ENCODE data around the gene B3GALT4. TPM values are rescaled to one million over a fixed set of nuclear protein-coding genes. Genes with fewer than 3 reads are reported as not detected.

Gene B3GALT4, protein sequence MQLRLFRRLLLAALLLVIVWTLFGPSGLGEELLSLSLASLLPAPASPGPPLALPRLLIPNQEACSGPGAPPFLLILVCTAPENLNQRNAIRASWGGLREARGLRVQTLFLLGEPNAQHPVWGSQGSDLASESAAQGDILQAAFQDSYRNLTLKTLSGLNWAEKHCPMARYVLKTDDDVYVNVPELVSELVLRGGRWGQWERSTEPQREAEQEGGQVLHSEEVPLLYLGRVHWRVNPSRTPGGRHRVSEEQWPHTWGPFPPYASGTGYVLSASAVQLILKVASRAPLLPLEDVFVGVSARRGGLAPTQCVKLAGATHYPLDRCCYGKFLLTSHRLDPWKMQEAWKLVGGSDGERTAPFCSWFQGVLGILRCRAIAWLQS
- total RNA-seq, result 3.8 and 4.3 TPM in 2 replicates

DNA sequence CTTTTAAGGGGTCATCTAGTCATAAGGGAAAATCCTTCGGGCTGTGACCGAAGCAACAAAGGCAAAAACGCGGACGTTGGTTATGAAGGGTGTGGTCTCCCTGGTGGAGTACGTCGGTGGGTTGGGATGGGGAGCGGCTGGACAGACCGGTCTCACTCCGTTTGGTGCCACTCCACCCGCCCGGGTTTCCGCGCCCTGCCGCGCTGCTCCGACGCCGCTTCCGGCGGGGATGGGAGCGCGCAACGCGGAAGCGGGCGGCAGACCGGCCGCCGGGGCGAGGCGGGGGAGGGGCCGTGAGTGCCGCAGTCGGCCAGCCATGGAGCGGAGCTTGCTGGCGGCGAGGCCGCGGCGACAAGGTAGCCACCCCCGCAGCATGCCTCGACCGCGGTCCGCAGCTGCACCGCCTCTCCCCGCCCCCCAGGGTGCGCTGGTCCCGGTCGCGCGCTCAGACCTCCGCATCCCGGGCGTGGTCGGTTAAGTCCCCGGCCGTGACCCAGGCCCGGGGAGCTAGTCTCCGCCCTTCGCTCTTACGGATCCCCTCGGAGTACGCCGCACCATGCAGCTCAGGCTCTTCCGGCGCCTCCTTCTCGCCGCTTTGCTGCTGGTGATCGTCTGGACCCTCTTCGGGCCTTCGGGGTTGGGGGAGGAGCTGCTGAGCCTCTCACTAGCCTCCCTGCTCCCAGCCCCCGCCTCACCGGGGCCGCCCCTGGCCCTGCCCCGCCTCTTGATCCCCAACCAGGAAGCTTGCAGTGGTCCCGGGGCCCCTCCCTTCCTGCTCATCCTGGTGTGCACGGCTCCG lies at the start of gene B3GALT4:
Gene B3GALT4 (plus strand): TSS at position 260 of the 799 bp plus-strand sequence. CDS start 297 bp downstream, at position 557.
- peaks cover 75% of the 10 kb centered on the region for H3K36me3 ChIP-seq (ENCODE audit: insufficient read depth, low read length)
- no peak within 1 kb of the TSS for H2AFZ ChIP-seq (ENCODE audit: low read length)

GRCh38 chr6:33235221-33235634 lies 41.7 kb upstream of the B3GALT4 start:
- TF ChIP-seq, protein P1, sequence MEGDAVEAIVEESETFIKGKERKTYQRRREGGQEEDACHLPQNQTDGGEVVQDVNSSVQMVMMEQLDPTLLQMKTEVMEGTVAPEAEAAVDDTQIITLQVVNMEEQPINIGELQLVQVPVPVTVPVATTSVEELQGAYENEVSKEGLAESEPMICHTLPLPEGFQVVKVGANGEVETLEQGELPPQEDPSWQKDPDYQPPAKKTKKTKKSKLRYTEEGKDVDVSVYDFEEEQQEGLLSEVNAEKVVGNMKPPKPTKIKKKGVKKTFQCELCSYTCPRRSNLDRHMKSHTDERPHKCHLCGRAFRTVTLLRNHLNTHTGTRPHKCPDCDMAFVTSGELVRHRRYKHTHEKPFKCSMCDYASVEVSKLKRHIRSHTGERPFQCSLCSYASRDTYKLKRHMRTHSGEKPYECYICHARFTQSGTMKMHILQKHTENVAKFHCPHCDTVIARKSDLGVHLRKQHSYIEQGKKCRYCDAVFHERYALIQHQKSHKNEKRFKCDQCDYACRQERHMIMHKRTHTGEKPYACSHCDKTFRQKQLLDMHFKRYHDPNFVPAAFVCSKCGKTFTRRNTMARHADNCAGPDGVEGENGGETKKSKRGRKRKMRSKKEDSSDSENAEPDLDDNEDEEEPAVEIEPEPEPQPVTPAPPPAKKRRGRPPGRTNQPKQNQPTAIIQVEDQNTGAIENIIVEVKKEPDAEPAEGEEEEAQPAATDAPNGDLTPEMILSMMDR (IDR thresholded peaks at IDR 0.05; ENCODE audit: extremely low read depth, low read depth, low read length), result no peak
- no peak for DNase-seq (ENCODE audit: insufficient read length, low spot score, missing footprints)
- Histone ChIP-seq H3K79me2 (ENCODE audit: insufficient read depth, low read length) (no peaks in the 10 kb centered on the region), H3K27me3 (ENCODE audit: insufficient read depth, low read length) (peaks cover 21% of the 10 kb centered on the region), H3K27ac (ENCODE audit: low read depth, low read length) (no peak overlapping the region), H3K36me3 (ENCODE audit: insufficient read depth, low read length) (no peaks in the 10 kb centered on the region), H3K4me2 (ENCODE audit: insufficient read depth, low read length) (no peak overlapping the region), H4K20me1 (ENCODE audit: insufficient read depth, low read length) (no peaks in the 10 kb centered on the region), H3K4me3 (ENCODE audit: insufficient read depth, low read length) (no peak overlapping the region), H3K4me1 (ENCODE audit: insufficient read depth, low read length) (no peaks in the 10 kb centered on the region), H3K9me3 (ENCODE audit: low read depth, low read length) (no peaks in the 10 kb centered on the region), H2AFZ (ENCODE audit: low read length) (no peak overlapping the region)

More for the DNA sequence above, at the start of gene B3GALT4:
- Histone ChIP-seq H3K4me3 (ENCODE audit: insufficient read depth, low read length) (peak within 1 kb of the TSS; percentile 67), H3K27me3 (ENCODE audit: insufficient read depth, low read length) (no peaks in the 10 kb centered on the region), H4K20me1 (ENCODE audit: insufficient read depth, low read length) (peaks cover 53% of the 10 kb centered on the region), H3K4me1 (ENCODE audit: insufficient read depth, low read length) (peaks cover 43% of the 10 kb centered on the region), H3K4me2 (ENCODE audit: insufficient read depth, low read length) (peak within 1 kb of the TSS; percentile 99), H3K27ac (ENCODE audit: low read depth, low read length) (peak within 1 kb of the TSS; percentile 19), H3K79me2 (ENCODE audit: insufficient read depth, low read length) (peaks cover 39% of the 10 kb centered on the region), H3K9me3 (ENCODE audit: low read depth, low read length) (no peaks in the 10 kb centered on the region)
- DNase-seq (ENCODE audit: insufficient read length, low spot score, missing footprints), result peak; percentile 94
- TF ChIP-seq, protein P1 (IDR thresholded peaks at IDR 0.05; ENCODE audit: extremely low read depth, low read depth, low read length), result peak; percentile 20

DNA sequence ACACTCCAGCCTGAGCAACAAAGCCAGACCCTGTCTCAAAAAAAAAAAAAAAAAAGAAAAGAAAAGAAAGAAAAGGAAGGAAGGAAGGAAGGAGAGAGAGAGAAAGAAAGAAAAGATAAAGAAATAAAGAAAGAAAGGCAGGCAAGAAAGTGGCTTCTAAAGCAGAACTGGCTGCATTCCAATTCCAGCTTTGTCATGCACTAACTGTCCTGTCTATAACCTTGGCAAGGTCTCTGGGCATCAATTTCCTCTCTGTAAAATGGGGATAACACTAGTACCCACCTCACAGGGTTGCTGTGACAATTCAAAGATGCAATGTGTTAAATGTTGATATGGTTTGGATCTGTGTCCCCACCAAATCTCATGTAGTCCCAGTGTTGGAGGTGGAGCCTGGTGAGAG lies 40.6 kb upstream of the B3GALT4 start:
- Histone ChIP-seq H4K20me1 (ENCODE audit: insufficient read depth, low read length) (no peaks in the 10 kb centered on the region), H3K9me3 (ENCODE audit: low read depth, low read length) (no peaks in the 10 kb centered on the region), H3K27ac (ENCODE audit: low read depth, low read length) (no peak overlapping the region), H3K4me2 (ENCODE audit: insufficient read depth, low read length) (no peak overlapping the region), H3K4me1 (ENCODE audit: insufficient read depth, low read length) (no peaks in the 10 kb centered on the region), H3K4me3 (ENCODE audit: insufficient read depth, low read length) (no peak overlapping the region), H2AFZ (ENCODE audit: low read length) (no peak overlapping the region), H3K36me3 (ENCODE audit: insufficient read depth, low read length) (no peaks in the 10 kb centered on the region), H3K27me3 (ENCODE audit: insufficient read depth, low read length) (peaks cover 22% of the 10 kb centered on the region), H3K79me2 (ENCODE audit: insufficient read depth, low read length) (no peaks in the 10 kb centered on the region)
- DNase-seq (ENCODE audit: insufficient read length, low spot score, missing footprints), result no peak
- TF ChIP-seq, protein P1 (IDR thresholded peaks at IDR 0.05; ENCODE audit: extremely low read depth, low read depth, low read length), result no peak

GRCh38 chr6:33236852-33237251 lies 40.1 kb upstream of the B3GALT4 start:
- TF ChIP-seq, protein P1 (IDR thresholded peaks at IDR 0.05; ENCODE audit: extremely low read depth, low read depth, low read length), result no peak
- Histone ChIP-seq H3K79me2 (ENCODE audit: insufficient read depth, low read length) (no peaks in the 10 kb centered on the region), H3K4me3 (ENCODE audit: insufficient read depth, low read length) (no peak overlapping the region), H4K20me1 (ENCODE audit: insufficient read depth, low read length) (no peaks in the 10 kb centered on the region), H3K4me2 (ENCODE audit: insufficient read depth, low read length) (no peak overlapping the region), H2AFZ (ENCODE audit: low read length) (no peak overlapping the region), H3K4me1 (ENCODE audit: insufficient read depth, low read length) (no peaks in the 10 kb centered on the region), H3K9me3 (ENCODE audit: low read depth, low read length) (no peaks in the 10 kb centered on the region), H3K27ac (ENCODE audit: low read depth, low read length) (no peak overlapping the region), H3K27me3 (ENCODE audit: insufficient read depth, low read length) (peaks cover 22% of the 10 kb centered on the region), H3K36me3 (ENCODE audit: insufficient read depth, low read length) (no peaks in the 10 kb centered on the region)
- DNase-seq (ENCODE audit: insufficient read length, low spot score, missing footprints), result no peak

Data from osteoblast (primary cell).